Keratinocyte (primary cell): Measurements from ENCODE around the gene NOS1AP. TPM values are rescaled to one million over a fixed set of nuclear protein-coding genes. Genes with fewer than 3 reads are reported as not detected.

ENCODE experiments used
- DNase-seq: peaks from one replicate; pipeline ENCODE4 v3.0.0-alpha.2; 2011; ENCODE audit warnings: low read depth, missing footprints, low spot score
- FAIRE-seq: peaks from 2 replicates; lab custom pipeline; 2011; peaks lifted over from hg19 to GRCh38; lab: Jason Lieb, UNC
- H2AFZ ChIP-seq: 2 replicates; pipeline ENCODE4 v1.6.0; 2012; ENCODE audit warnings: low read length, control low read depth, inconsistent platforms; ENCODE audit not compliant: control insufficient read depth
- H3K27ac ChIP-seq: 2 replicates; pipeline ENCODE4 v1.5.1; 2011; ENCODE audit warnings: low read length; ENCODE audit not compliant: control insufficient read depth, insufficient read depth
- H3K27me3 ChIP-seq: 3 replicates; pipeline ENCODE4 v1.6.0; 2011; ENCODE audit warnings: low read length; ENCODE audit not compliant: control insufficient read depth, insufficient read depth; ENCODE audit errors: extremely low read depth
- H3K36me3 ChIP-seq, 2 experiments: 2 replicates in 1 of 2; 3 replicates in 1 of 2; pipeline ENCODE4 v1.5.1; 2011; ENCODE audit warnings: low read length in 2 of 2, mild to moderate bottlenecking in 1 of 2; ENCODE audit not compliant: control insufficient read depth in 2 of 2, insufficient read depth in 2 of 2; ENCODE audit errors: extremely low read depth in 1 of 2
- H3K4me1 ChIP-seq: 3 replicates; pipeline ENCODE4 v1.5.1; 2011; ENCODE audit warnings: low read length; ENCODE audit not compliant: control insufficient read depth, insufficient read depth; ENCODE audit errors: extremely low read depth
- H3K4me2 ChIP-seq: 3 replicates; pipeline ENCODE4 v1.6.0; 2011; ENCODE audit warnings: low read depth, low read length; ENCODE audit not compliant: control insufficient read depth, insufficient read depth; ENCODE audit errors: extremely low read depth
- H3K4me3 ChIP-seq, 3 experiments: fragments of 200-600 bp in 1 of 3; sonication (generic) in 1 of 3; 2 replicates in 2 of 3; 3 replicates in 1 of 3; pipeline ENCODE4 v1.5.1; 2011 to 2016; ENCODE audit warnings: low read length in 3 of 3, mild to moderate bottlenecking in 3 of 3, control low read depth in 2 of 3, inconsistent platforms in 1 of 3, low read depth in 1 of 3, mixed read lengths in 1 of 3, mixed run types in 1 of 3, moderate library complexity in 1 of 3; ENCODE audit not compliant: control insufficient read depth in 2 of 3, insufficient read depth in 2 of 3; ENCODE audit errors: extremely low read depth in 1 of 3
- H3K79me2 ChIP-seq: 2 replicates; pipeline ENCODE4 v1.6.0; 2012; ENCODE audit warnings: low read length; ENCODE audit not compliant: control insufficient read depth, insufficient read depth
- H3K9ac ChIP-seq: 3 replicates; pipeline ENCODE4 v1.6.0; 2011; ENCODE audit warnings: low read length; ENCODE audit not compliant: control insufficient read depth, insufficient read depth; ENCODE audit errors: extremely low read depth
- H3K9me1 ChIP-seq: 3 replicates; pipeline ENCODE4 v1.6.0; 2011; ENCODE audit warnings: low read length; ENCODE audit not compliant: control insufficient read depth, insufficient read depth; ENCODE audit errors: extremely low read depth
- H3K9me3 ChIP-seq: 2 replicates; pipeline ENCODE4 v1.5.1; 2012; ENCODE audit warnings: low read depth, low read length; ENCODE audit not compliant: control insufficient read depth
- H4K20me1 ChIP-seq: 3 replicates; pipeline ENCODE4 v1.6.0; 2011; ENCODE audit warnings: low read length; ENCODE audit not compliant: control insufficient read depth, insufficient read depth; ENCODE audit errors: extremely low read depth
- EZH2 ChIP-seq: IDR thresholded peaks from one replicate; pipeline ENCODE4 v1.6.1; 2012; ENCODE audit warnings: inconsistent platforms, mild to moderate bottlenecking, low read length, moderate library complexity
- dilution Hi-C: fragments of 300-500 bp; cut with MboI; formaldehyde crosslinking; loops from one replicate; pipeline ENCODE4 v1.7.0; 2020; ENCODE audit warnings: low sequenced_read_pairs; ENCODE audit not compliant: extremely low pct_ligation_motif_present
- polyA plus RNA-seq, 5 experiments: library from polyadenylated mRNA; depleted of rRNA in 3 of 5; stranded (reverse) in 3 of 5; stranded (forward) in 1 of 5; unstranded in 1 of 5; fragments of >200 nt; gene quantifications; 1 replicate in 1 of 5; 2 replicates in 3 of 5; 3 replicates in 1 of 5; pipeline versions ENCODE4 v1.2.1 to v1.2.3, GENCODE V29; 2011 to 2012; ENCODE audit warnings: missing spikeins in 2 of 5, low read depth in 1 of 5, low replicate concordance in 1 of 5
- TF ChIP-seq, protein P1 (sequence below), 3 experiments: IDR thresholded peaks in 1 of 3; conservative IDR thresholded peaks in 1 of 3; optimal IDR thresholded peaks in 1 of 3; 2 replicates in 2 of 3; 3 replicates in 1 of 3; pipeline versions ENCODE3 to v1.5.1; 2011; ENCODE audit warnings: low read length in 3 of 3, mild to moderate bottlenecking in 3 of 3, moderate library complexity in 2 of 3, control low read depth in 1 of 3, inconsistent platforms in 1 of 3; ENCODE audit not compliant: insufficient read depth in 2 of 3; ENCODE audit errors: extremely low read depth in 1 of 3

NOS1AP gene
- polyA plus RNA-seq, 1 donor (not counting 4 experiments of a cell fraction or from before 2014, with no cell fraction given): not detected

DNA sequence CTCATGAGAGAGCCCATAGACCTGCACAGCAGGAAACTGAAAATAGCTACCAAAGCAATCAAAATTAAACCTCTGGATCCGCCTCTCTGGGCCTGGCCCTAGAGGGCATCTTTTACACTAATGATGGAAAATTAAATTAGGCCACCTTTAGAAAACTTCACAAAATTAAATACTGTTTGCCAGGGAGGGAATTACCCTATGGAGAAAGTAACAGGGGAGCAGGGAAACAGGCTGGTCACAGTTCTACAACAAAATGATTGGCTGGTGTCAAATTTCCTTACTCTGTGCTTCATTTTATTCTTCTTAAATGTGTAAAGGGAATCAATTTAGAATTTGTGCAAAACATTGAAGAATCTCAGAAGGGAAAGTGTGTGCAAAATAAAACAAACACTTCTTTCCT lies 244.7 kb downstream of the NOS1AP start:
- Histone ChIP-seq H3K27ac (no peak overlapping the region), H3K36me3 (no peaks in the 10 kb centered on the region), H3K9me3 (no peaks in the 10 kb centered on the region), H3K4me2 (no peak overlapping the region), H3K4me3 (no peak overlapping the region), H4K20me1 (no peaks in the 10 kb centered on the region), H3K9ac (no peak overlapping the region), H3K4me1 (no peaks in the 10 kb centered on the region), H3K9me1 (no peaks in the 10 kb centered on the region), H3K27me3 (no peaks in the 10 kb centered on the region), H2AFZ (no peak overlapping the region), H3K79me2 (no peaks in the 10 kb centered on the region)
- FAIRE-seq (no peak), DNase-seq (no peak)
- dilution Hi-C loops: no loop called here
- TF ChIP-seq EZH2: no peak
- TF ChIP-seq, protein P1, sequence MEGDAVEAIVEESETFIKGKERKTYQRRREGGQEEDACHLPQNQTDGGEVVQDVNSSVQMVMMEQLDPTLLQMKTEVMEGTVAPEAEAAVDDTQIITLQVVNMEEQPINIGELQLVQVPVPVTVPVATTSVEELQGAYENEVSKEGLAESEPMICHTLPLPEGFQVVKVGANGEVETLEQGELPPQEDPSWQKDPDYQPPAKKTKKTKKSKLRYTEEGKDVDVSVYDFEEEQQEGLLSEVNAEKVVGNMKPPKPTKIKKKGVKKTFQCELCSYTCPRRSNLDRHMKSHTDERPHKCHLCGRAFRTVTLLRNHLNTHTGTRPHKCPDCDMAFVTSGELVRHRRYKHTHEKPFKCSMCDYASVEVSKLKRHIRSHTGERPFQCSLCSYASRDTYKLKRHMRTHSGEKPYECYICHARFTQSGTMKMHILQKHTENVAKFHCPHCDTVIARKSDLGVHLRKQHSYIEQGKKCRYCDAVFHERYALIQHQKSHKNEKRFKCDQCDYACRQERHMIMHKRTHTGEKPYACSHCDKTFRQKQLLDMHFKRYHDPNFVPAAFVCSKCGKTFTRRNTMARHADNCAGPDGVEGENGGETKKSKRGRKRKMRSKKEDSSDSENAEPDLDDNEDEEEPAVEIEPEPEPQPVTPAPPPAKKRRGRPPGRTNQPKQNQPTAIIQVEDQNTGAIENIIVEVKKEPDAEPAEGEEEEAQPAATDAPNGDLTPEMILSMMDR (optimal IDR thresholded peaks at IDR 0.05 in 1 of 3, IDR thresholded peaks at IDR 0.05 in 1 of 3, conservative IDR thresholded peaks at IDR 0.05 in 1 of 3; ENCODE audit: extremely low read depth in 1 of 3, insufficient read depth in 2 of 3, low read length in 3 of 3): no peak

GRCh38 chr1:162315673-162316072 lies 246.2 kb downstream of the NOS1AP start:
- dilution Hi-C loops: no loop called here
- H3K4me1 ChIP-seq: peaks cover 5% of the 10 kb centered on the region
- no peak overlapping the region for H3K27ac ChIP-seq
- H3K4me3 ChIP-seq: no peak overlapping the region
- no peaks in the 10 kb centered on the region for H3K27me3 ChIP-seq
- H4K20me1 ChIP-seq: no peaks in the 10 kb centered on the region
- no peak overlapping the region for H2AFZ ChIP-seq
- DNase-seq: no peak
- H3K9ac ChIP-seq: no peak overlapping the region
- no peaks in the 10 kb centered on the region for H3K36me3 ChIP-seq
- no peaks in the 10 kb centered on the region for H3K79me2 ChIP-seq
- no peaks in the 10 kb centered on the region for H3K9me1 ChIP-seq
- H3K4me2 ChIP-seq: no peak overlapping the region
- FAIRE-seq: no peak
- TF ChIP-seq EZH2: no peak
- TF ChIP-seq, protein P1 (optimal IDR thresholded peaks at IDR 0.05 in 1 of 3, IDR thresholded peaks at IDR 0.05 in 1 of 3, conservative IDR thresholded peaks at IDR 0.05 in 1 of 3; ENCODE audit: extremely low read depth in 1 of 3, insufficient read depth in 2 of 3, low read length in 3 of 3): no peak
- no peaks in the 10 kb centered on the region for H3K9me3 ChIP-seq
